CD4-positive, alpha-beta T cell treated with Interleukin-1 beta for 1 hour (primary cell): ENCODE data around the gene ITGB3.

Source experiments
- DNase-seq, 2 donors: peaks; one replicate each; pipeline ENCODE4 v3.0.0-alpha.2; 2020 to 2022

Gene ITGB3

DNA sequence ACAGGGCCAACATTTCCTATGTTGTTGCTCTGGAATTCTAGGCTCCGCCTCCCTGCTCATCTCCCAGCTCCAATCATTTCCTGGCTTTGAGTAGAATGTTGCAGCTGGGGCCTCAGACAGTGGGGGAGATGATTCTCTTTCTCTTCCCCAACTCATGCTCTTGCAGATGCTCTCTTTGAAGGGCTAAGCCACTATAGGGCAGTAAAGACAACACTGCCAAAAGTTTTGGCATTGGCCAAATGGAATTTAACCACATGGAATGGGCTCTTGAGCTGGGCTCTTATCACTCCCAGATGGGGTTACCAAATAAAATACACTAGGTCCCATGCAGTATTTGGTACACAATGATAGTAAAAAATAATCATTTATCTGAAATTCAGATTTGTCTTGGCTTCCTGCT, 50.6 kb downstream of the ITGB3 start:
- DNase-seq, result no peak

DNA sequence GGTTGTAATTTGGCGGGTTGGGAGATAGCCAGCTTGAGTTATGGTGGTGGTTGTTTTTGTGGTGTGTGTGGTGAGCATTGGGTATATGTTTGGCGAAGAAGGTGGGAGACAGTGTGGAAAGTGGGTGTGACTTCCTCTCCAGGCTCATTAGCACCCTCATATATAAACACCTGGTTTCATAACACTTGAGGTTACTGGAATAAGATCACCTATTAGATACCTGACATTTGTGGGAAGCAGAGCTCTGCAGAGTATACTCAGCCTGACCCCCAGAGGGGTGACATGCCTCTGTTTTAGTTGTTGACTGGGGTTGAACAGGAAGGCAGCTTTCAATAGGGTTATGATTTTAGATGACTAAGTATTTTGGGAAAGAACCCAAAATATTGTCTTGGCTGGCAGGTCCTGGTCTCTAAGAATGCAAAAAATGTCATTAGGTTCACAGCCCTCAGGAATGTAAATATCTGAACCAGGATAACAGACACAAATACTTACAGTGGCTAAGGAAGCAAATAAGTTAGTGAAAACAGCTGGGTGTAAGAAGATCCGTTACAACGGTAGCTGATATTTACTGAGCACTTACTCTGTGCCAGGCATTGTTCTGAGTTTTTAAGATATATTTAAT, 51.8 kb downstream of the ITGB3 start:
- DNase-seq, result no peak

DNA sequence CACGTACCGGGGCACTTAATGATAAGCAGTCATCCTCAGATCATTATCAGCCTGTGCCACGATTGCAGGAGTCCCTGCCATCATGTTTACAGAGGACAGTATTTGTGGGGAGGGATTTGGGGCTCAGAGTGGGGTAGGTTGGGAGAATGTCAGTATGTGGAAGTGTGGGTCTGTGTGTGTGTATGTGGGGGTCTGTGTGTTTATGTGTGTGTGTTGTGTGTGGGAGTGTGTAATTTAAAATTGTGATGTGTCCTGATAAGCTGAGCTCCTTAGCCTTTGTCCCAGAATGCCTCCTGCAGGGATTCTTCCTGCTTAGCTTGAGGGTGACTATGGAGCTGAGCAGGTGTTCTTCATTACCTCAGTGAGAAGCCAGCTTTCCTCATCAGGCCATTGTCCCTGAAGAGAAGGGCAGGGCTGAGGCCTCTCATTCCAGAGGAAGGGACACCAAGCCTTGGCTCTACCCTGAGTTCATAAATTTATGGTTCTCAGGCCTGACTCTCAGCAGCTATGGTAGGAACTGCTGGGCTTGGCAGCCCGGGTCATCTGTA, 56.6 kb downstream of the ITGB3 start:
- no peak for DNase-seq

GRCh38 chr17:47311420-47311819, 57.8 kb downstream of the ITGB3 start:
- no peak for DNase-seq

- peak; percentile 31 to 66 for DNase-seq
These were observed 62.0 kb downstream of the ITGB3 start for GRCh38 chr17:47315451-47316266.

DNA sequence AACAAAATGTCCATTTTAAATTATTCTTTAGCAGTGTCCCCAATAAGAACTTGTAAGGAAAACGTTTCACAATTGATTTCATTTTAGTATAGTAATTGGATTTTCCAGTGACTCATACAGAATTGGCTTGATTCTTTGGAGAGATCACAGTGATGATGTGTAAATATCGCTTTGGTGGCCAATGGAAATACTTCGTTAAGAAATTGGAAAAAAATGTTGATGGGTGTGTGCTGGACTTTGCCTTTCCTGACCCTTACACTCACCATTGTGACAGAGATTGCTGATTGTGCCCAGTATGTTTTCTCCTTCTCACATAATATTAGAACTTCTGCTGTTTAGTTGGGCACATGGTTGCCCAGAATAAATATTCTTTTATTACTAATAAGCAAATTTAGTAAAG, 62.7 kb downstream of the ITGB3 start:
- DNase-seq, result no peak

DNA sequence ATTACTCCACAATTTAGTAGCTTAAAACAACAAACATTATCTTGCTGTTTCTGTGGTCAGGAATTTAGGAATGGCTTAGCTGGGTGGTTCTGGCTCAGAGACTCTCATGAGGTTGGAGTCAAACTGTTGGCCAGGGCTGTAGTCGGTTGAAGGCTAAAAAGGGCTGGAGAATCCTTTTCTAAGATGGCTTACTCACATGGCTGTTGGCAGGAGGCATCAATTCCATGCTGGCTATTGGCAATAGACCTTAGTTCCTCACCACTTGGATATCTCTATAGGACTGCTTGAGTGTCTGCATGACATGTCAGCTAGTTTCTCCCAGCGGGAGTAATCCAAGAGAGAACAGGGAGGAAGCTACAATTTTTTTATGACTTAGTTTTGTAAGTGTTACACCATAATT, 63.5 kb downstream of the ITGB3 start:
- DNase-seq, result no peak

DNA sequence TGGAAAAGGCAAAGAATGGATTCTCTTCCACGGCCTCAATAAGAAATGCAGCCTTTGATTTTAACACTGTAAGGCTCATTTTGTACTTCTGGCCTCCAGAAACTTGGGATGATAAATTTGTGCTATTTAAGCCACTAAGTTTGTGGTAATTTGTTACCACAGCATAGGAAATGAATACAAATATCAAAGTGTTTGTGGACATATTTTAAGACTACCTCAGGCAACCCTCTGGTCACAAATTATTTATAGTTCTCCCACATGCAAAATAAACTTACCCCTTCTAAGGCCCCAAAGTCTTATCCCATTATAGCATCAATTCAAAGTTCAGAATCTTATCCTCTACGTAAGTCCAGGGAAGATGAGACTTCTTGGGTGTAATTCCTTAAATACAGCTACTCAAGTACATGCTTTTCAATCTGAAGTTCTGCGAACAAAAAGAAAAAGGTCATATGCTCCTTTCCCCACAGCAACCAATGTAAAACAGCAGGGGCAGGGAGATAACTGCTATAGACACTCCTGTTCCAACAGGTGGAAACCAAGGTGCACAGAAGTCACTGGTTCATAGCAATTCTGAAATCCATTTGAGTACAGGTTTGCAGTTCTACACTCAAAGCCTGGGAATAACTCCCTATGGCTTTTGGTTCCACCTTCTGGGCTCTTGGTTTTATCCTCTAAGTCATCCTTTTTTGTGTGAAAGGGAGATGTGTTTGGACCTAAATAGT, 64.7 kb downstream of the ITGB3 start:
- DNase-seq, result no peak

GRCh38 chr17:47320879-47321502, 67.4 kb downstream of the ITGB3 start:
- DNase-seq, result no peak

- DNase-seq, result peak; percentile 82 to 89
These were observed 70.0 kb downstream of the ITGB3 start, which contains the start of gene EFCAB13 for GRCh38 chr17:47323382-47324223. Gene EFCAB13, plus strand, starts transcription at chr17:47323955. Its CDS starts 4,399 bp downstream, at chr17:47328354.

DNA sequence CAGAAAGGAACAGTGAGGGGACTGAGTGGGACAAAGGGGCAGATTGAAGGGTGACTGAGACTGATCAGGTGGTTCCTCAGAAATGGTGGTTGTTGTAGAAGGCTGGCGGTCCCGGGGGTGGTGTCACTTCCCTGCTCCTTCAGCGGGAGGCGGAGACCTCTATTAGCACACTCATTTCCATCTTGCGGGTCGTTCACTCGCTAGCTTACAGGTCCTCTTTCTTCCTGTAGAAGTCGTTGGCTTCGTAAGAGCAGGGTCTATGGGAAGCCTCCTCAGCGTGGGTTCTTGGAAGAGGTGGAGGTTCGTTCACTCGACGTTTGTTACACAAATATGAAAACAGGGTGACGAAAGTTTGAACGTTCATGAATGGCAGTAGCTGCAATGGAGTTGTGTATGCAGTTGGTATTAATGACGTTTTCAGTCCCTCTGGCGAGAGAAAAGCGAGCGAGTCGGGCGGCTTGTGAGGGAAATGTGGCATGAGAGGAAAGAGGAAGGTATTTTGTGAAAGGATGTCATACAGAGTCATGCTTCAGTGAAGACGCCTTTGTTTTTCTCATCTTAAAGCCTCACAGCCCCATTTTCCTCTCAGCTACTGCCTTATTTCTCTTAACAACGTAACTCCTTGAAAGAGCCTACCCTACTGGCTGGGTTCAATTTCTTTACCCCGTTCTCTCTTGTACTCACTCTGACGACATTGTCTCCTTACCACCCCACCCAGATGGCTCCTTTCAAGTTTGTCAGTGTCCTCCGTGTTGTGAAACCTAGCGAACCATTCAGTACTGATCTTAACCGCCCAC, 70.8 kb downstream of the ITGB3 start:
- peak; percentile 46 to 71 for DNase-seq

DNA sequence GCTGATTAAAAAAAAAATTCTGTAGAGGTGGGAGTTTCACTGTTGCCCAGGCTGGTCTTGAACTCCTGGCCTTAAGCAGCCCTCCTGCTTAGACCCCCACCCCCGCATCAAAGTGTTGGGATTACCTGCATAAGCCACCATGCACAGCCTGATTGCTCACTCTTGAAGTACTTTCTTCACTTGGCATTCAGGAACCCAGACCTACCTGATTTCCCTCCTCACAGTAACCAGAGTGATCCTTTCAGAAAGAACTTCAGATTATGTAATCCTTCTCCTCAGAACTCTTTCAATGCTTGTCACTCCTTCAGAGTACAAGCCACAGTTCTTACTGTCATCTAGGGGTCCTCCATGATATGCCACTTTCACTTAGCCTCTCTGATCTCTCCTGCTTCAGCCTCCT, 71.5 kb downstream of the ITGB3 start:
- DNase-seq, result no peak

GRCh38 chr17:47330548-47330947, 76.9 kb downstream of the ITGB3 start:
- no peak for DNase-seq

GRCh38 chr17:47332287-47332686, 78.7 kb downstream of the ITGB3 start:
- no peak for DNase-seq

DNA sequence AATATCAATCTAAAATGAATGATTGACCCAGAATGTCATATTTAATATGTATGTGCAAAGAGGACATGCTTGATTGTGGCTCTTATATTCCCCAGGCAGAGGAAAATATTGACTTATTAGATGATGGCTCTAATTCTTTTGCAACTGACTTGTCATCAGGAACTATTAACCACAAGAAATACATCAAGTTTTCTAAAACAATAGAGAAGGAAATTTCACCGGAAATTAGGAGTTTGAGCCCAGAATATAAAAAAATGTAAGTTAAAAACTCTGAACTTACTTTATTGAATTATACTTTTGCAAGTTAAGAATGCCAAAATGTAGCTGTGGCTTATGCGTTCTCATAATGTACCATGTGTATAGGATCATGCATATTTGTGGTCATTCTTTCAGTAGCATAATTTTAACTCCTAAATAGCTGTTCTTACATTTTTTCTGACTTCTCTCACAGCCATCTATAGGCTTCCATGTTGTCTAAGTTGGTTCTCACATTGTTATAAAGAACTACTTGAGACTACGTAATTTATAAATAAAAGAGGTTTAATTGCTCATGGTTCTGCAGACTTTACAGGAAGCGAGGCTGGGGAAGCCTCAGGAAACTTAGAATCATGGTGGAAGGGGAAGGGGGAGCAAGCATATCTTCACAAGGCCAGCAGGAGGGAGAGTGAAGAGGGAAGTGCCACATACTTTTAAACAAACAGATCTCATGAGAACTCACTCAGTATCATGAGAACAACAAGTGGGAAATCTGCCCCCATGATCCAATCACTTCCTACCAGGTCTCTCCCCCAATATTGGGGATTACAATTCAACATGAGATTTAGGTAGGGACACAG, 81.7 kb downstream of the ITGB3 start:
- no peak for DNase-seq

DNA sequence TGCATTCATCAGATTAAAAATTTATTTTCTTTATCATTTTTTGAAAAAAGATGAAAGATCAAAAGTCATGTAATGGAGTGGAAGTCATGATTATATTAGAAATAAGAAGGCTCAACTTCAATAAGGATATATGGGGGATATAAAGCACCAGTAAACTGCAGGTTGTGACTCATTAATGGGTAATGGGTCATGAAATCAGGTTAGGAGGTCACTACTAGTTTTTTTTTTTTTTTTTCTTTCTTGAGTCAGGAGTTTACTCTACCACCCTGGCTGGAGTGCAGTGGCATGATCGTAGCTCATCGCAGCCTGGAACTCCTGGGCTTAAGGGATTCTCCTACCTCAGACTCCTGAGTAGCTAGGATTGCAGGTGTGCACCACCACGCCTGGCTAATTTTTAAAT, 84.4 kb downstream of the ITGB3 start:
- DNase-seq, result no peak

DNA sequence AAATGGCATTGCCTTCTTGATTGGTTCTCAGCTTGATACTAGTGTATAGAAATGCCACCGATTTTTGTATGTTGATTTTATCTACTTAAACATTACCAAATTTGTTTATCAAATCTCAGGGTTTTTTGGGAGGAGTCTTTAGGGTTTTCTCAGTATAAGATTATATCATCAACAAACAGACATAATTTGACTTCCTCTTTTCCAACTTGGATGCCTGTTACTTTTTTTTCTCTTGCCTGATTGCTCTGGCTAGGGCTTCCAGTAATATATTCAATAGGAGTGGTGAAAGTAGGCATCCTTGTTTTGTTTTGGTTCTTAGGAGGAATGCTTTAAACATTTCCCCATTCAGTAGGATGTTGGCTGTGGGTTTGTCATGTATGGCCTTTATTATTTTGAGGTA, 99.2 kb downstream of the ITGB3 start:
- no peak for DNase-seq

DNA sequence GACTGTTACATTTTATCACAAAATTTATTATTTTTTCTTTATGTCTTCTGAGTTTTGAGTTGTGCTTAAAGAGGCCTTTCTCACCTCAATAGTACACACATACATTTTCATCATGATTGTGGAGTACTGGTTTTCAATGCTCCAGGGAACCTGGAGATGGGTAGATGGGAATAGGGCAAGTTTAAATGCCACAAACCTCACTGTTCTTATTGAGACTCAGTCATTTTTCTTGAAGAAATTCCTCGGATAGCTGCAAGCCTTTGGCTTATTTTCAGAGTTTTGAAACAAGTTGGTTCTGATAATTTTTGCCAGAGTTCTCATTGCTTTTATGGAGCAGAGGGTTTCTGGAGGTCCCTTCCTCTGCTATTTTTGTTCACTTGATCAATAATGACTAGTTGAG, 105.0 kb downstream of the ITGB3 start:
- no peak for DNase-seq
